ENCODE data around the gene DNAJA4. TPM values are rescaled to one million over a fixed set of nuclear protein-coding genes. Genes with fewer than 3 reads are reported as not detected.
"Not testable (repeated sequence)": the region's sequence is repeated elsewhere in the genome, so short reads cannot be mapped to it uniquely, and the experiment has no call there.

Gene DNAJA4
- total RNA-seq, 1 donor from 2014 or later, result 79.9 TPM

DNA sequence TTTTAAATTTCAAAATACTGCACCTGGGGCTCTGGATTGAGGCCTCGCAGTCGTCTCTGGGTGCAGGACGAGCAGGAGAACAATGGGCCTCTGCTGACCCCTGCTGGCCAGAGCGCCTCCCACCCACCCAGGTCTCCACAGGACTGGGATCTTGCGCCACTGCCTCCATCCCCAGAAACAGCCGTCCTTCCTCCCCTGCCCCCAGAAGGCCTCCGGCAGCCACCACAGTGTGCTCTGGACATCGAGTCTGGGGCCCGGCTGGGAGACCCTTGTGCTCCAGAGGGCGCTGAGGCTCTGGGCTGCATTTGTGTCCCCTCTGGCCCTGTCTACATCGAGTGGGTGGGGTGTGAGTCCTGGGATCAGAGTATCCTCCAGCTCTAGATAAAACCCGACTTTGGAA, 23.3 kb upstream of the DNAJA4 start:
- intact Hi-C loops (cut with DNase I), result loop anchor here (2.0 to 5.0 kb wide), 3 partner anchors 64 to 128 kb away; no protein-coding TSS in a partner anchor
- peak; percentile 92 for DNase-seq
- ATAC-seq (ENCODE audit: poor library complexity), result peak; percentile 96

DNA sequence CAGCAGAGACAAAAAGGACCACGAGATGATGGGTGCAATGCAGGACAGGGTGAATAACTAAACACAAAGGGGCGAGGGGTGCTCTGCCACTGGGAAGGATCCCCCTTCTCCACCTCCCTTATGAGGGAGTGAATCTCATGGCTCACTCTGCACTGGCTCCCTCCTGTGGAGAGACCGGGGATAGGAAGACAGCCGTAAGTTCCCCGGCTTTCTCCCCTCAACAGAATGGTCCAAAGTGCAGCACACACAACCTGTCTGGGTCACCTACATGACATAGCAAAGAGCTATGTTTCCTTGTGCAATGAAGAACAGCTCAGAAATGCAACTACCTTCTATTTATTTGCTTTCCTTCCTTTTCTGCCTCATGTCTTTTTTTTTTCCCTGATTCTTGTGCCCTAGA, 22.2 kb upstream of the DNAJA4 start:
- DNase-seq, result no peak
- intact Hi-C loops (cut with DNase I), result loop anchor here (5.0 kb wide), 2 partner anchors 65 to 115 kb away; no protein-coding TSS in a partner anchor
- no peak for ATAC-seq (ENCODE audit: poor library complexity)

DNA sequence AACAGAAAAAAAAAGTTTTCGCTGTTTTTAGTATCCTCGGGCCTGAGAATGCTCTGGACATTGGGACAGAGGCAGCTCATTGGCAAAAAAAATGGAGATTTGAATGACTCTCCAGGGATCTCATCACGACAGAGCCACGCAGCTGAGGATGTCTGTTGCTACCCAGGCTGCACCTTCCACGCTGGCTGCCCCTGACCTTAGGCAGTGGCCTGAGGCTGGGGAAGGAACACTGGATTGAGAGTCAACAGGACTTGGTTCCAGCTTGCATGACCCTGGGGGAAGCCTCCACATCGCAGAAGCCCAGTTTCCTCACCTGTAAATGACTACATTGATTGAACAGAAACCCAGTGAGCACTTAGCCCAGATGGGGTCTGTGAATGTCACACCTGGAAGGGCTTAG, 21.3 kb upstream of the DNAJA4 start:
- intact Hi-C loops (cut with DNase I), result loop anchor here (5.0 kb wide), 2 partner anchors 66 to 116 kb away; no protein-coding TSS in a partner anchor
- DNase-seq (no peak), ATAC-seq (ENCODE audit: poor library complexity) (no peak)

DNA sequence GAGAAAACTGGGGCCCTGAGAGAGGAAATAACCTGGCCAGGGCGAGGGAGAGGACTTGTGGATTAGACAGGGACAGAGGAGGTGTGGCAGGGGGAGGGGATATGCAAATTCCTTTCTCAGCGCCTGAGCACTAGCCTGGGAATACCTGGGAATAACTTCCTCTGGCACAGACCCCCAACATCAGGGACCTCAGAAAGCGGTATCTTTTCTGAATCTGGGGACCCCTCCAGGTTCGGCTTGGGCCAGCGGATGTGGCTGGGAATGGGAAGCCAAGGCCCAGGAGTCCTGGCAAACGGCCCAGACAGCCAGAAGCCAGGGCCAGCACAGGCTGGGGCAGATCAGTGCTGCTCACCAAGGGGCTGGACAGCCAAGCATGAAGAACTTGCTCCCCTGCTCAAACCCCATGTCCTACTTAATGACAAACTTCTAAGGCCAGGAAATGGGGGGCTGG, 20.8 kb upstream of the DNAJA4 start:
- intact Hi-C loops (cut with DNase I), result loop anchor here (5.0 kb wide), 2 partner anchors 66 to 116 kb away; no protein-coding TSS in a partner anchor
- DNase-seq (peak; percentile 78), ATAC-seq (ENCODE audit: poor library complexity) (peak; percentile 73)

DNA sequence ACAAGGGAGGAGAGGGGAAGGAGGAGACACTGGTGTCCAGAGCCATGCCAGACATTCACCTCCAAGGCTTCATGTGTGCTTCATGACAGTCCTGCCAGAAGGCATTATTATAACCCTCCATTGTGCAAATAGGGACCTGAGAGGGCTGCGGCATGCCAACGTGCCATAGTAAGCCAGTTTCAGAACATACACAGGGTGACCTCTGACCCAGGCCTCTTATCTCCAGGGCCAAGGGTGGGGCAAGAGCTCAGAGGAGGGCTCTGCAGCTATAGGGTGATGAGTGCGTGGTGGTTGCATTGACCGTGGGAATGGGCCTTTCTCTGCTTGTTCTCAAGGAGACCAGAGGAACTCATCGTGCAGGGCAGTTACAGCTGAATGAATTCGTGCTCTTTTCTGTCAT, 20.3 kb upstream of the DNAJA4 start:
- intact Hi-C loops (cut with DNase I), result loop anchor here (5.0 kb wide), 2 partner anchors 67 to 117 kb away; no protein-coding TSS in a partner anchor
- ATAC-seq (ENCODE audit: poor library complexity) (no peak), DNase-seq (no peak)

DNA sequence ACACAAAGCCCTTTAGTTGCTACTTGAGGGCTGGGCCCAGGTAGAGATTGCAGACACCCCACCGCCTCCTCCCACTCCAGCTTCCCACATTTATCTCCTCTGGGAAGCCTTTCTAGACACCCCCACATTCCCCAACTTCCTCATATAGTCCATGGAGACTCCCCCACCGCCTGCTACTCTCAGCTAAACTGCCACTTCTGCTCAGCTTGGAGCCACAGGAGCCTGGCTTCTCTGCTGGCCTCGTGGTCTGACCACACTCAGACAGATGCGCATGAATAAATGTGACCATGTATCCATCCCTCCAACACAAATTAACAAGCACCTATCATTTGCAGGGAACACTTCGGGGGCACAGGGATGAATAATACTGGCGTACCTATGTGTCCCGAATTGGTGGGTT, 19.5 kb upstream of the DNAJA4 start:
- intact Hi-C loops (cut with DNase I), result loop anchor here (5.0 kb wide), 2 partner anchors 68 to 118 kb away; no protein-coding TSS in a partner anchor
- no peak for DNase-seq
- no peak for ATAC-seq (ENCODE audit: poor library complexity)

DNA sequence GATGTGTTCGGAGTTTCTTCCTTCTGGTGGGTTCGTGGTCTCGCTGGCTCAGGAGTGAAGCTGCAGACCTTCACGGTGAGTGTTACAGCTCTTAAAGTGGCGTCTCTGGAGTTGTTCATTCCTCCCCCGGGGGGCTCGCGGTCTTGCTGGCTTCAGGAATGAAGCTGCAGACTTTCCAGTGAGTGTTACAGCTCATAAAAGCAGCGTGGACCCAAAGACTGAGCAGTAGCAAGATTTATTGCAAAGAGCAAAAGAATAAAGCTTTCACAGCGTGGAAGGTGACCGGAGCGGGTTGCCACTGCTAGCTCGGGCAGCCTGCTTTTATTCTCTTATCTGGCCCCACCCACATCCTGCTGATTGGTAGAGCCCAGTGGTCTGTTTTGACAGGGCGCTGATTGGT, 19.0 kb upstream of the DNAJA4 start:
- intact Hi-C loops (cut with DNase I); DNase-seq; ATAC-seq (ENCODE audit: poor library complexity): not testable (repeated sequence)

DNA sequence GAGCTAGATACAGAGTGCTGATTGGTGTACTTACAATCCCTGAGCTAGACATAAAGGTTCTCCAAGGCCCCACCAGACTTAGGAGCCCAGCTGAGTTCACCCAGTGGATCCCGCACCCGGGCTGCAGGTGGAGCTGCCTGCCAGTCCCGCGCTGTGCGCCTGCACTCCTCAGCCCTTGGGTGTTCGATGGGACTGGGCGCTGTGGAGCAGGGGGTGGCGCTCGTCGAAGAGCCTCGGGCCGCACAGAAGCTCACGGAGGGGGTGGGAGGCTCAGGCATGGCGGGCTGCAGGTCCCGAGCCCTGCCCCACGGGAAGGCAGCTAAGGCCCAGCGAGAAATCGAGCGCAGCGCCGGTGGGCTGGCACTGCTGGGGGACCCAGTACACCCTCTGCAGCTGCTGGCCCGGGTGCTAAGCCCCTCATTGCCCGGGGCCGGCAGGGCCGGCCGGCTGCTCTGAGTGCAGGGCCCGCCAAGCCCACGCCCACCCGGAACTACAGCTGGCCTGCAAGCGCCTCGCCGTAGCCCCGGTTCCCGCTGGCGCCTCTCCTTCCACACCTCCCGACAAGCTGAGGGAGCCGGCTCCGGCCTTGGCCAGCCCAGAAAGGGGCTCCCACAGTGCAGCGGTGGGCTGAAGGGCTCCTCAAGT, 18.3 kb upstream of the DNAJA4 start:
- ATAC-seq (ENCODE audit: poor library complexity); intact Hi-C loops (cut with DNase I); DNase-seq: not testable (repeated sequence)

DNA sequence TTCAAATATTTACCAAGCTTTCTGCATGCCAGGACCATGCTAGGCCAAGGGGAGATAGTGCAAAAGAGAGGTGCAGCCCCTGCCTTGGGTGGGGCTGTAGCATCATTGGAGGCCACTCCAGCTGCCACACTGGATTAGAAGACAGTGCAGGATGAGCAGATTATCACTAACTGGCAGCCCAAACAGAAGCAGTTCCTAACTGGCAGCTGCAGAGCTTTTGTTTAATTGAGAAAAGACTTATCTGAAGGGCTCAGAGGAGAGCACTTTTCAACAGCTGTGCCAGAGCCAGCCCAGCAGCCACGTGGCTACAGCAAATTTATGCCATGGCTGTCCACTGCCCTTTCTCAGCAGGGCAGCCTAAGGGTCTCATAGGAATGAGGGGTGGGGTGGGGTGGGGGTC, 16.5 kb upstream of the DNAJA4 start:
- DNase-seq (no peak), ATAC-seq (ENCODE audit: poor library complexity) (no peak)
- intact Hi-C loops (cut with DNase I), result no loop called here

DNA sequence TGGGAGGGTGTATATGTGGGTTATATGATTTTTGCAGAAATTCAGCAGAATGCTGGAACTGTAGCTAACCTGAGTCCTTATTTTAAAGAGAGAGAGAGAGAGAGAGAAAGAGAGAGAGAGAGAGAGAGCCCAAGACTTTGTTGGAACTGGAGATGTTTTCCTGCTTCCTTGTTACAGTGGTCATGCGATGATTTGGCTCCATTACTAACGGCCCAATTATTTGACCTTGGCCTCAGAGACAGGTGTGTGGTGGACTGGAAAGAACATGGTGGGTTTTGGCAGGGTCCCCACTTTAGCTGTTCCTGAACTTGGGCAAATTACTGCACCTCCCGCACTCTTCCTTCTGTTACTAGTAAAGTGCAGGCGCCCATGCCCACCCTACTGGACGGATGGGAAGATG, 15.2 kb upstream of the DNAJA4 start:
- intact Hi-C loops (cut with DNase I), result no loop called here
- DNase-seq (no peak), ATAC-seq (ENCODE audit: poor library complexity) (no peak)

DNA sequence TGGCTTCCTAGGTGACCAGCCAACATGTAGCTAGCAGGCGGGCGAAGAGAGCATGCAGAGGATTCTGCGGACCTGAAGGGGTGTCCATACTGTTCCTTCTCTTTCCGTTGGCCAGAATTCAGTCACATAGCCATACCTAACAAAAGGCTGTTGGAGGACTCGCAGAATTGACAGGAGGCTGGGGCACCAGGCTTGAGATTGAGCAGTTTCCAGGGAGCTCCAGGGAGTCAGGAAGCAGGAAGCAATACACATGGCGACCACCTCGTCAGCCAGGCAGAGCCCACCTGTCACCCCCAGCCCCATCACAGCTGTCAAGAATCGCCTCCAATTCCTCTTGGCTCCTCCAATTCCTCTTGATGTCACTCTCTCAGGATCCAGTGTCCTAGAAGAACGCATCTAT, 13.2 kb upstream of the DNAJA4 start:
- DNase-seq (no peak), ATAC-seq (ENCODE audit: poor library complexity) (no peak)
- intact Hi-C loops (cut with DNase I), result no loop called here

DNA sequence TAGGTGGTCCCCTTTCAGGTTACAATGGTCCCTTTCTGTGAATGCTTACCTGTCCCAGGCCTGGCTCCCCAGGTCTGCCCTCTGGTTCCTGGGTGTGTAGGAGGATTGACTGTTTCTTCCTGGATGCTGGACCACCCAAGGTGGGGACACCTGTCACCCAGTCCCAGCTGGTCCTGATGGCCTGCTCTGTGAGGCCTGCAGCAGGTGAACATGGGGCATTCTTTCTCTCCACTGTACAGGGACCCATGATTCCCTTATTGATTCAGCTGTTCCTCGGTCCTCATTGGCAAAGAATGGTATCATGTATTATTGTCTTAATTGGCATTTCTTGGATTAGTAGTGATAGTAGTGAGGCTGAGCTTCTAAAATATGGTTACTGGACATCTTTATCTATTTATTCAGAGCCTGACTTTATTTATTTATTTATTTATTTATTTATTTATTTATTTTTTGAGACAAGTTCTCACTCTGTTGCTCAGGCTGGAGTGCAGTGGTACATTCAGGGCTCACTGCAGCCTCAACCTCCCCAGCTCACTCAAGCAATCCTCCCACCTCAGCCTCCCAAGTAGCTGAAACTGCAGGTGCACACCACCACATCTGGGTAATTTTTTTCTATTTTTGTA, 8.8 kb upstream of the DNAJA4 start:
- DNase-seq (no peak), ATAC-seq (ENCODE audit: poor library complexity) (no peak)
- intact Hi-C loops (cut with DNase I), result no loop called here

DNA sequence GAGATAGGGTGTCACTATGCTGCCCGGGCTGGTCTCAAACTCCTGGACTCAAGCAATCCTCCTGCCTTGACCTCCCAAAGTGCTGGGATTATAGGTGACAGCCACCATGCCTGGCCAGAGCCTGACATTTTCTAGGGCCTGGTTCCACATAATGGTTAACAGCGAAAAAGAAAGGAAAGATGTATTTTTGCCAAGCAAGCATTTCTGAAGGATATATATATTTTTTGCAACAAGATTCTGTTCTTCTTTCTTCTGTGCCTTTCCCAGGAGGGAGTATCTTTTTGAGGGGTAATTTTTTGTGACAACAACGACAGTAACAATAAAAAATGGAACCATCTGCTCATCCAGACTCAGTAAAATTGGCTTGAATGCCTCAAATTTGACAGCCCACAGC, 8.3 kb upstream of the DNAJA4 start:
- intact Hi-C loops (cut with DNase I), result no loop called here
- no peak for ATAC-seq (ENCODE audit: poor library complexity)
- DNase-seq, result no peak

DNA sequence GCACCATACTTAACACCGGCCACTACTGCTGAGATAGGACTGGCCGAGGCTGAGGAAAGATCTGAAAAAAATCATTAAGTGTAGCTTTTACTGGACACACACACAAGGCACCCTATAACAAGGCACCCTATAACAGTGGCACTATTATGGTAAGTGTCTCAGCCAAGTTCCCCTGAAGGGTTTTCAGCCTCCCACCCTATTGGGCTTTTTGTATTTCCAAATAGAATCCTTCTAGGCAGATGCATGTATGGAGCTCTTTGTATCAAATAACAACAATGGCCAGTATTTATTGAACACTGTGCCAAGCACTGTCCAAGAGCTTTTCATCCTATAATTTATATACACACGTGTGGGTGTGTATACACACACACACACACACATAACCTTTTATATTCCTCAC, 6.7 kb upstream of the DNAJA4 start:
- ATAC-seq (ENCODE audit: poor library complexity) (no peak), DNase-seq (no peak)
- intact Hi-C loops (cut with DNase I), result no loop called here

DNA sequence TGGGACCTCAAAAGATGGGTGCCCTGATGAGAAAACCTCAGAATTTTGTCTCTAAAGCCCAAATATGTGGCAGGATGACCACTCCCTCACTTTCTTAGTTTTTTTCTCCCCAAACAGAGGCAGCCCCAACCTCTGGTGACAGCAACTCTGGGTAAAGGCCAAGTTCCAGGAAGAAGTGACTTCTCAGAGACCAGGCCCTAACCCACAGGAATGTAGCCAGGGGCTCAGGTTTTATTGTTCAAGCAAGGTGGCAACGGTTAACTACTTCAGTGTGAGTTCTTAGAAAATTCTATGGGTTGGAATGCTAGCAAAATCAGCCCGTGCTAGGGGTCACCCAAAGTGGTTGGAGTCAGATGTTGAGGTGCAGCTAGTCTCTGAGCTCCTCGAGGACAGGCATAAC, 5.1 kb upstream of the DNAJA4 start:
- DNase-seq (no peak), ATAC-seq (ENCODE audit: poor library complexity) (no peak)
- intact Hi-C loops (cut with DNase I), result no loop called here

DNA sequence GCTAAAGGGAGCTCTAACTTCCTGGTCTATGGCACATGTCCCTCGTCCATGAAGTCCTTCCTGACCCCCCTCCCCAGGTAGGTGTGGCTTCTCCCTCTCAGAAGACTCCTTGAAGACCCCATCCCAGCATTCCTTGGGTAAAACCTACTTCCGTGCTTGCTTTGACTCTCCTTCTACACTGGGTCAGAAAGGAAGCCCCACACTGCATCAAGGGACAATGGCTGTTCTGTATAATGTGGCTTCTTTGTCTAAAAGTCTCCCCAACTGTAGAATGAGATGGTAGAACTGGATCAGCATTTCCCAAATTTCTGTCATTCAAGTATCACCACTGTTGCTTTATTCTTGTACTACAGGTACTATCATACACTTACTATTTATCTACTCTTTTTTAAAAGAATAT, 3.9 kb upstream of the DNAJA4 start:
- DNase-seq (no peak), ATAC-seq (ENCODE audit: poor library complexity) (no peak)
- intact Hi-C loops (cut with DNase I), result no loop called here

DNA sequence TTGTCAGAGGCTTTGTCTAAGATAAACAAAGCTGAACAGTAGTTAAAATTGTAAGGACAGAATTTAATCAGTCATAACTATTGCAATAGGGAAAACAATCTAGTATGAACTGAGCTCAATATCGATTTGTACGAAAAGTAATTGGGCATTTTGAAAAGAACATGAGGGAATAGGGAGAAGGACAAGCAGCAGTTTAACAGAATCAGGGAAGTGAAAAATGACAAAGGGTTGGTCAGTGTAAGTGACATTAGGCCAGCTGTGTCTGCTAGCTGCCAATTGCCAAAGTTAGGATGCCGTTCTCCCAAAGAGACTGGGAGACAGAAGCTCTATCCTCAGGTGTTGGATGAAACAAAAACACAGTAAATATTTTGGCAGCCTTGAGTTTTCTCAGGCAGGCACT, 3.3 kb upstream of the DNAJA4 start:
- DNase-seq, result no peak
- intact Hi-C loops (cut with DNase I), result no loop called here
- ATAC-seq (ENCODE audit: poor library complexity), result no peak

DNA sequence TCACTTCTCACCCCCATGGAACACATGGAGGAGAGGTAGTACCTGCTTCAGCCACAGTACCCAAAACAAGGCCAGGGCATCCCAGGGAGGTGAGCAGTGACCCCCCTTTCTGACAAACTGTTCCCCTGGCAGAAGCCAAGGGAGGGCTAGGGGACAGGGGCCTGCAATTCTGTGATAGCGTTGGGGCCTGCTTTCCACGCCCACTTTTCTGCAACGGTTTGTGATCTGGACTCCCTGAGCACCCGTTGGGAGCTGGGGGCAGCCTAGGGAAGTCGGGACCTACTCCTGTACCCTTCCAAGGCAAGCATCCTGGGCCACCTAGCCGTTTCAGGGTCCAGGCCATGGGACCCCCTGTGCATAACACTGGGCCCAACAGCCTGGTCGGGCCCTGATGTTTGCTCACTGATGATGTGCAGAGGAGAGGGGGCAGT, 996 bp upstream of the DNAJA4 start:
- no peak for ATAC-seq (ENCODE audit: poor library complexity)

DNA sequence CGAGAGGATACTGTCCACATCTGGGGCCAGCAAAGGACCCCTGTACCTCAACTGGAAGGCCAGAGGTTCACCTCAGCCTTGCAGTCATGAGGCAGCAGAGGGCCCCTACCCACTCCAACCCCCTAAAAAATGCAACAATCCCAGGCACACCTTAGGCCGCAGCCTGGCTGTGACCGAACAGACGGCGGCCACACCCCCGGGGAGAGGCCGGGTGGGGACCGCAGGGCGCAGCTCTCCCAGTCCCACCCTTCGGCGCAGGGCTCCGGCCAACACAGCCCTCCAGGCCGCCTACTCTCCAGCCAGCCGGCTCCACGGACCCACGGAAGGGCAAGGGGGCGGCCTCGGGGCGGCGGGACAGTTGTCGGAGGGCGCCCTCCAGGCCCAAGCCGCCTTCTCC, 457 bp upstream of the DNAJA4 start:
- ATAC-seq (ENCODE audit: poor library complexity), result no peak
- intact Hi-C loops (cut with DNase I), result no loop called here
- DNase-seq, result no peak

More for the DNA sequence above, 996 bp upstream of the DNAJA4 start:
- DNase-seq, result no peak
- intact Hi-C loops (cut with DNase I), result no loop called here

DNA sequence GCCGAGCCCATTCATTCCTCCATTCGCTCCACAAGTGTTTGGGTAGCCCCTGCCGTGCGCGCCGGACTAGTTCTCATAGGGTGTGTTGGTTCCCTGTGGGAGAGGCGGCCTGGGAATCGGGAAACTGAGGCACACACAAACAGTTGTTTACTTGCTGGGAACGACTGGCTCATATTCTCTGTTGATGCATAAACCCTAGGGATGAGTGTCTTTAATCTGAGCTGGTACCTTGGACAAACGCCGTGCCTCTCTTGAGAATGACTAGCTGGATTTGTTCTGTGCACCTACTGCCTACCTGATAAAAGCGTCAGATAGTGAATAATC, 737 bp downstream of the DNAJA4 start:
- DNase-seq (no peak), ATAC-seq (ENCODE audit: poor library complexity) (peak; percentile 1)
- intact Hi-C loops (cut with DNase I), result no loop called here
